GM23338 (cell line): ENCODE data around the gene TARS2.

Source experiments
- CTCF ChIP-seq, 2 experiments: fragments of 200-600 bp in 1 of 2; sonication (generic) in 1 of 2; conservative IDR thresholded peaks; 2 replicates each; pipeline versions ENCODE4 v1.5.1 to v1.6.1; 2016 to 2017; ENCODE audit warnings: antibody characterized with exemption in 2 of 2, low read depth in 2 of 2, mild to moderate bottlenecking in 2 of 2, moderate library complexity in 1 of 2
- EZH2phosphoT487 ChIP-seq: fragments of 200-600 bp; sonication (generic); IDR thresholded peaks from one replicate; pipeline ENCODE4 v1.8.1; 2018; ENCODE audit warnings: antibody characterized with exemption; ENCODE audit not compliant: unreplicated experiment
- POLR2AphosphoS5 ChIP-seq: IDR thresholded peaks from 2 replicates; pipeline ENCODE4 v1.6.1; 2016; ENCODE audit warnings: antibody characterized with exemption, low read depth

GRCh38 chr1:150535511-150536287, 48.5 kb downstream of the TARS2 start:
- TF ChIP-seq POLR2AphosphoS5, result no peak
- TF ChIP-seq CTCF (conservative IDR thresholded peaks at IDR 0.05; ENCODE audit: low read depth in 2 of 2), result no peak
- TF ChIP-seq EZH2phosphoT487, result no peak
